Stomach (tissue), 4 donors: ENCODE results near the gene TPCN2.

ENCODE experiments used
- CTCF ChIP-seq, 7 experiments: fragments of 450-650 bp in 4 of 7; fragments of 200-600 bp in 3 of 7; sonication (generic) in 3 of 7; IDR thresholded peaks; one replicate each; pipeline ENCODE4 v1.5.1; 2016 to 2019; ENCODE audit warnings: antibody characterized with exemption in 7 of 7, control low read depth in 2 of 7, mild to moderate bottlenecking in 1 of 7
- POLR2A ChIP-seq, 4 donors: fragments of 450-650 bp; IDR thresholded peaks; one replicate each; pipeline ENCODE4 v1.6.1; 2016; ENCODE audit warnings: antibody characterized with exemption in 4 of 4, control low read depth in 2 of 4, mild to moderate bottlenecking in 1 of 4, moderate library complexity in 1 of 4
- POLR2AphosphoS5 ChIP-seq, 3 donors: sonication (generic); formaldehyde crosslinking; IDR thresholded peaks; one replicate each; pipeline ENCODE4 v1.6.1; 2016; ENCODE audit warnings: antibody characterized with exemption in 3 of 3

GRCh38 chr11:69008737-69009440 is 39.8 kb upstream of the TPCN2 start:
- TF ChIP-seq POLR2AphosphoS5 (IDR thresholded peaks at IDR 0.05) (peak; percentile 65 to 87 (median 76)), CTCF (IDR thresholded peaks at IDR 0.05) (no peak), POLR2A (IDR thresholded peaks at IDR 0.05) (no peak)
